ENCODE measurements around the gene CTNNA3. TPM values are rescaled to one million over a fixed set of nuclear protein-coding genes. Genes with fewer than 3 reads are reported as not detected.
A peak's percentile ranks its signal among the peaks of the same experiment; 100 is the strongest.

Gene CTNNA3
- total and polyA plus RNA-seq, 2 donors from 2014 or later, result 0.45 to 0.72 TPM

DNA sequence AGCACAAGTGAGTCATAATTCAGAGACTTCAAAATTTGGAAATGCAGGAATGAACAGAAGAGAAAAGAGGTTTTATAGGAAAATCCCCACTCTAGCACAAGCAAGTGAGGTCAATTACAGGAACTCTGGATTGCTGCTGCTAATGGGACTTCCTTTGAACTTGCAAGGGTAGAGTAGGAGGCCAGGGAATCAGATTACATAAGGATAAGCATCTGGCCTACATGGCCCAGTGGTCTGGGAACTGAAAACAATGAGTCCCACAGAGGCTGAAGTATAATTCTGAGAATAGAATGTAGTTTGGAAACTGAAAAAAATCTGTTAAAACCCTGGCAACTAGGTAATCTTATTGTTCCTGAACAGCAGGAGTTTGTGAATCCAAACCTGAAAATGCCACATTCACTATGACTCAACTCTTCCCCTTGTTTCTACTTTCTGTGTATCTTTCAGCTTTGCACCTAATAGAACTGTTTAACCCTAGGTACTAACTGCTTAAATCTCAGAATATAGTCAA lies 66.5 kb downstream of the CTNNA3 start:
- no peak overlapping the region for H3K9ac ChIP-seq (ENCODE audit: low read length in 3 of 3)
- no peaks in the 10 kb centered on the region for H3K27me3 ChIP-seq (ENCODE audit: control insufficient read depth, insufficient read depth, low read length)
- H3K4me3 ChIP-seq (ENCODE audit: low read length in 3 of 3), result no peak overlapping the region
- DNase-seq, result peak in 3 of 5 donors; percentile 53 to 88 (median 85)
- no peaks in the 10 kb centered on the region for H3K4me1 ChIP-seq (ENCODE audit: control insufficient read depth in 2 of 3, insufficient read depth in 2 of 3, low read depth in 1 of 3, low read length in 3 of 3)
- H3K27ac ChIP-seq (ENCODE audit: low read depth in 2 of 2, low read length in 2 of 2), result peak overlapping the region in 1 of 2 donors; percentile 65
- no peak for FAIRE-seq
- TF ChIP-seq CTCF (IDR thresholded peaks at IDR 0.05; ENCODE audit: borderline replicate concordance, extremely low read depth, insufficient read depth), result no peak
- no peaks in the 10 kb centered on the region for H3K9me3 ChIP-seq (ENCODE audit: control insufficient read depth in 2 of 3, insufficient read depth in 1 of 3, low read length in 3 of 3)
- intact Hi-C loops (cut with DNase I), result no loop called here
- H3K36me3 ChIP-seq (ENCODE audit: control insufficient read depth in 2 of 3, insufficient read depth in 3 of 3, low read length in 3 of 3), result no peaks in the 10 kb centered on the region

DNA sequence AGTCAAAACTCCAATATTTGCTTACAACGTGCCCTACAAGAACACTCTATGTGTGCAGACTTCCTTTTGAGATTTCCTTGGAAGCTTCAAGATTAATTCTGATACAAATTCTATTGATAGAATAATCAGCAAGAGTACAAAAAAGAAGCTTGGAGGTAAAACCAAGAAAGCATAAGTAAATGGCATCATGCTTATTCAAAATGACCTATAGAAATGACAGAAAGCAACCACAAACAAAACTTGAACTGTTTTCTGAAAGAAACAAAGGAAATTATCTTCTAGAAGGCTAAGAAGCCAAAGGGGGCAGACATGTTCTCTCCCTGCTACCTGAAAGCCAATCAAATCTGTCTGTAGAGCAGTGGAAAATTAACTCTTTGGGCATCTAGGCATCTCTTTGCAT lies 73.0 kb downstream of the CTNNA3 start:
- no peak overlapping the region for H3K4me3 ChIP-seq (ENCODE audit: low read length in 3 of 3)
- H3K36me3 ChIP-seq (ENCODE audit: control insufficient read depth in 2 of 3, insufficient read depth in 3 of 3, low read length in 3 of 3), result no peaks in the 10 kb centered on the region
- intact Hi-C loops (cut with DNase I), result no loop called here
- FAIRE-seq, result no peak
- TF ChIP-seq CTCF (IDR thresholded peaks at IDR 0.05; ENCODE audit: borderline replicate concordance, extremely low read depth, insufficient read depth), result no peak
- H3K4me1 ChIP-seq (ENCODE audit: control insufficient read depth in 2 of 3, insufficient read depth in 2 of 3, low read depth in 1 of 3, low read length in 3 of 3), result no peaks in the 10 kb centered on the region
- H3K27me3 ChIP-seq (ENCODE audit: control insufficient read depth, insufficient read depth, low read length), result no peaks in the 10 kb centered on the region
- no peak for DNase-seq
- no peak overlapping the region for H3K27ac ChIP-seq (ENCODE audit: low read depth in 2 of 2, low read length in 2 of 2)
- no peak overlapping the region for H3K9ac ChIP-seq (ENCODE audit: low read length in 3 of 3)
- no peaks in the 10 kb centered on the region for H3K9me3 ChIP-seq (ENCODE audit: control insufficient read depth in 2 of 3, insufficient read depth in 1 of 3, low read length in 3 of 3)

DNA sequence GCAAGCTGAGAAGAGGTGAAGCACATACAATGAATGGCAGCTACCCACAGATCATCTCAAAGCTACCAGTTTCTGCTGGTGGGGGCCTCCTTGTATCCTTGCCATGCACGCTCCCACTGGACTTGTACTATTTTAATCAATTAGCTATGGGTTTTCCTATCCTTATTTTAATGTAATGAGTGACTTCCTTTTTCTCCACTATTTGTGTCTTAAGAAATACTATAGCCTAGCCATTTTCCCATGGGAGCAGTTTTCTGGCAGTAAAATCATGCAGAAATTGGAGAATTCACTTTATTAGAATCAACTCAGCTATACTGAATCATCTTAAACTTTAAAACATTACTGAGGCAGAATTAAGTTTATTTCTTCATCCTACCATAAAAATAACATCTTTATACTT lies 73.5 kb downstream of the CTNNA3 start:
- DNase-seq (no peak), FAIRE-seq (no peak)
- Histone ChIP-seq H3K9ac (ENCODE audit: low read length in 3 of 3) (no peak overlapping the region), H3K4me3 (ENCODE audit: low read length in 3 of 3) (no peak overlapping the region), H3K36me3 (ENCODE audit: control insufficient read depth in 2 of 3, insufficient read depth in 3 of 3, low read length in 3 of 3) (no peaks in the 10 kb centered on the region), H3K27ac (ENCODE audit: low read depth in 2 of 2, low read length in 2 of 2) (no peak overlapping the region), H3K9me3 (ENCODE audit: control insufficient read depth in 2 of 3, insufficient read depth in 1 of 3, low read length in 3 of 3) (no peaks in the 10 kb centered on the region), H3K27me3 (ENCODE audit: control insufficient read depth, insufficient read depth, low read length) (no peaks in the 10 kb centered on the region), H3K4me1 (ENCODE audit: control insufficient read depth in 2 of 3, insufficient read depth in 2 of 3, low read depth in 1 of 3, low read length in 3 of 3) (no peaks in the 10 kb centered on the region)
- intact Hi-C loops (cut with DNase I), result no loop called here
- TF ChIP-seq CTCF (IDR thresholded peaks at IDR 0.05; ENCODE audit: borderline replicate concordance, extremely low read depth, insufficient read depth), result no peak

DNA sequence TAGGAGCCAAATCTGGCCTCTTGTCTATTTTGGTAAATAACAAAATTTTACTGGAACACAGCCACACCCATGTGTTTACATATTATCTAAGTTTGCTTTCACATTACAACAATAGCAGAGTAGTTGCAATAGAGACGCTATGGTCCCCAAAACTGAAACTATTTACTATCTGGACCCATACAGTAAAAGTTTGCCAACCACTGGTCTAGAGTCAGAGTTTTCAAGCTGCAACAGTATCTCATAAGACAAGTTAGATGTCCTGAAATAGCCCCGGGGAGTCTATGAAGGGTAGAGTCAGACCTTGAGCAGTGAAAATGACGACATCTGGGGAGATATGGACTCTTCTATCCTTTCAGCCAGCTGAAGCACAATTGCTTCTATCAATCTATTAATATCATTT lies 74.2 kb downstream of the CTNNA3 start:
- FAIRE-seq (no peak), DNase-seq (no peak)
- no peaks in the 10 kb centered on the region for H3K36me3 ChIP-seq (ENCODE audit: control insufficient read depth in 2 of 3, insufficient read depth in 3 of 3, low read length in 3 of 3)
- no peak overlapping the region for H3K4me3 ChIP-seq (ENCODE audit: low read length in 3 of 3)
- H3K27me3 ChIP-seq (ENCODE audit: control insufficient read depth, insufficient read depth, low read length), result no peaks in the 10 kb centered on the region
- no peak for TF ChIP-seq CTCF (IDR thresholded peaks at IDR 0.05; ENCODE audit: borderline replicate concordance, extremely low read depth, insufficient read depth)
- no peaks in the 10 kb centered on the region for H3K4me1 ChIP-seq (ENCODE audit: control insufficient read depth in 2 of 3, insufficient read depth in 2 of 3, low read depth in 1 of 3, low read length in 3 of 3)
- H3K9me3 ChIP-seq (ENCODE audit: control insufficient read depth in 2 of 3, insufficient read depth in 1 of 3, low read length in 3 of 3), result no peaks in the 10 kb centered on the region
- H3K9ac ChIP-seq (ENCODE audit: low read length in 3 of 3), result no peak overlapping the region
- H3K27ac ChIP-seq (ENCODE audit: low read depth in 2 of 2, low read length in 2 of 2), result no peak overlapping the region
- intact Hi-C loops (cut with DNase I), result no loop called here

All from kidney (tissue), 14 donors.